HEK293 (cell line): Measurements from ENCODE around the gene EIF2D.

Source experiments
- CTCF ChIA-PET: fragments of 350-600 bp; formaldehyde crosslinking; extraction: SDS; loops from one replicate; lab custom pipeline; 2021; ENCODE audit warnings: antibody characterized with exemption; lab: Yijun Ruan, JAX
- POLR2A ChIA-PET: fragments of 300-600 bp; formaldehyde crosslinking; extraction: SDS; loops from one replicate; lab custom pipeline; 2020; ENCODE audit warnings: antibody characterized with exemption, inconsistent platforms; lab: Yijun Ruan, JAX
- H3K27ac ChIP-seq: fragments of 200-500 bp; sonication (Bioruptor generic); 2 replicates; pipeline ENCODE4 v1.5.1; 2014; ENCODE audit warnings: low read depth, low read length, control low read depth, inconsistent platforms; ENCODE audit errors: extremely low read depth
- H3K36me3 ChIP-seq, 2 experiments: fragments of 200-500 bp in 1 of 2; sonication (Bioruptor generic) in 1 of 2; 1 replicate in 1 of 2; 2 replicates in 1 of 2; pipeline ENCODE4 v1.5.1; 2014 to 2017; ENCODE audit warnings: inconsistent platforms in 2 of 2, low read length in 2 of 2; ENCODE audit not compliant: control insufficient read depth in 2 of 2, insufficient read depth in 1 of 2
- H3K4me1 ChIP-seq: fragments of 200-500 bp; sonication (Bioruptor generic); 2 replicates; pipeline ENCODE4 v1.5.1; 2014; ENCODE audit warnings: mild to moderate bottlenecking, low read length, inconsistent platforms; ENCODE audit not compliant: control insufficient read depth, insufficient read depth
- H3K4me3 ChIP-seq: 2 replicates; pipeline ENCODE4 v1.5.1; 2011; ENCODE audit warnings: low read depth, mild to moderate bottlenecking, control low read depth, low read length, moderate library complexity
- H3K9me3 ChIP-seq: fragments of 200-500 bp; sonication (Bioruptor generic); 2 replicates; pipeline ENCODE4 v1.5.1; 2014; ENCODE audit warnings: low read depth, low read length, inconsistent platforms; ENCODE audit not compliant: control insufficient read depth, insufficient read depth
- GLIS1 ChIP-seq: fragments of 450-650 bp; formaldehyde crosslinking; IDR thresholded peaks from 2 replicates; pipeline ENCODE4 v1.5.1; 2016; ENCODE audit warnings: missing biosample characterization, missing genetic modification characterization
- GLIS2 ChIP-seq: fragments of 450-650 bp; formaldehyde crosslinking; IDR thresholded peaks from 2 replicates; pipeline ENCODE4 v1.5.1; 2016; ENCODE audit warnings: missing biosample characterization, missing genetic modification characterization
- IKZF3 ChIP-seq: fragments of 450-650 bp; IDR thresholded peaks from 2 replicates; pipeline ENCODE4 v1.5.0; 2018; ENCODE audit warnings: missing biosample characterization, mild to moderate bottlenecking, missing genetic modification characterization, moderate library complexity
- KLF8 ChIP-seq: fragments of 450-650 bp; formaldehyde crosslinking; IDR thresholded peaks from 2 replicates; pipeline ENCODE4 v1.5.1; 2016; ENCODE audit warnings: missing biosample characterization, missing genetic modification characterization
- TRIM28 ChIP-seq: IDR thresholded peaks from 2 replicates; pipeline ENCODE4 v1.6.1; 2011; ENCODE audit warnings: low read length, control low read depth, borderline replicate concordance
- WT1 ChIP-seq: fragments of 450-650 bp; formaldehyde crosslinking; IDR thresholded peaks from 2 replicates; pipeline ENCODE4 v1.5.1; 2016; ENCODE audit warnings: missing biosample characterization, missing genetic modification characterization
- ZBTB17 ChIP-seq: fragments of 450-650 bp; formaldehyde crosslinking; IDR thresholded peaks from 2 replicates; pipeline ENCODE4 v1.5.1; 2016; ENCODE audit warnings: missing biosample characterization, missing genetic modification characterization
- ZBTB20 ChIP-seq: fragments of 450-650 bp; formaldehyde crosslinking; IDR thresholded peaks from 2 replicates; pipeline ENCODE4 v1.5.1; 2016; ENCODE audit warnings: missing biosample characterization, missing genetic modification characterization
- ZFP69B ChIP-seq: fragments of 450-650 bp; formaldehyde crosslinking; IDR thresholded peaks from 2 replicates; pipeline ENCODE4 v1.5.1; 2016; ENCODE audit warnings: missing biosample characterization, missing genetic modification characterization
- ZNF10 ChIP-seq: fragments of 450-650 bp; formaldehyde crosslinking; IDR thresholded peaks from 2 replicates; pipeline ENCODE4 v1.5.1; 2017; ENCODE audit warnings: missing biosample characterization, missing genetic modification characterization
- ZNF146 ChIP-seq: fragments of 450-650 bp; formaldehyde crosslinking; IDR thresholded peaks from 2 replicates; pipeline ENCODE4 v1.5.1; 2016; ENCODE audit warnings: missing biosample characterization, missing genetic modification characterization
- ZNF239 ChIP-seq: fragments of 450-650 bp; formaldehyde crosslinking; IDR thresholded peaks from 2 replicates; pipeline ENCODE4 v1.5.1; 2016; ENCODE audit warnings: missing biosample characterization, missing genetic modification characterization
- ZNF324 ChIP-seq: fragments of 450-650 bp; formaldehyde crosslinking; IDR thresholded peaks from 2 replicates; pipeline ENCODE4 v1.5.1; 2016; ENCODE audit warnings: missing biosample characterization, missing genetic modification characterization
- ZNF335 ChIP-seq: fragments of 450-650 bp; formaldehyde crosslinking; conservative IDR thresholded peaks from 2 replicates; pipeline ENCODE4 v1.5.1; 2016; ENCODE audit warnings: missing biosample characterization, missing genetic modification characterization
- ZNF366 ChIP-seq: fragments of 450-650 bp; formaldehyde crosslinking; conservative IDR thresholded peaks from 2 replicates; pipeline ENCODE4 v1.5.1; 2016; ENCODE audit warnings: missing biosample characterization, missing genetic modification characterization
- ZNF398 ChIP-seq: fragments of 450-650 bp; formaldehyde crosslinking; IDR thresholded peaks from 2 replicates; pipeline ENCODE4 v1.5.1; 2017; ENCODE audit warnings: missing biosample characterization, missing genetic modification characterization
- ZNF501 ChIP-seq: fragments of 450-650 bp; formaldehyde crosslinking; IDR thresholded peaks from 2 replicates; pipeline ENCODE4 v1.5.1; 2016; ENCODE audit warnings: missing biosample characterization, missing genetic modification characterization
- ZNF639 ChIP-seq: fragments of 450-650 bp; formaldehyde crosslinking; IDR thresholded peaks from 2 replicates; pipeline ENCODE4 v1.5.1; 2016; ENCODE audit warnings: missing biosample characterization, missing genetic modification characterization
- ZXDB ChIP-seq: fragments of 450-650 bp; formaldehyde crosslinking; IDR thresholded peaks from 2 replicates; pipeline ENCODE4 v1.5.1; 2016; ENCODE audit warnings: missing biosample characterization, missing genetic modification characterization
- TF ChIP-seq, protein P1 (sequence below): fragments of 450-650 bp; formaldehyde crosslinking; IDR thresholded peaks from 2 replicates; pipeline ENCODE4 v1.5.1; 2016; ENCODE audit warnings: missing biosample characterization, missing genetic modification characterization
- TF ChIP-seq, protein P2 (sequence below): fragments of 450-650 bp; formaldehyde crosslinking; IDR thresholded peaks from 2 replicates; pipeline ENCODE4 v1.5.1; 2017; ENCODE audit warnings: missing biosample characterization, mild to moderate bottlenecking, missing genetic modification characterization, moderate library complexity

Gene EIF2D

GRCh38 chr1:206557636-206558473 is 54.4 kb downstream of the EIF2D start:
- peaks cover 0 to 10% of the 10 kb centered on the region in 2 experiments; a peak in 1 of 3 replicates for H3K36me3 ChIP-seq
- 0 out of 2 replicates have a peak, but pooled peaks have one; percentile 12 for TF ChIP-seq ZNF639 (tag by site-specific recombination)
- peak; percentile 76 for TF ChIP-seq GLIS1
- no peak for TF ChIP-seq IKZF3 (tag by site-specific recombination)
- TF ChIP-seq ZBTB17 (tag by site-specific recombination) = no peak
- peak; percentile 93 for TF ChIP-seq WT1
- TF ChIP-seq ZBTB20 (tag by site-specific recombination) = peak; percentile 34
- TF ChIP-seq ZNF10 (tag by site-specific recombination) = peak; percentile 93
- 0 out of 2 replicates have a peak, but pooled peaks have one; percentile 1 for TF ChIP-seq ZNF146 (tag by site-specific recombination)
- TF ChIP-seq, protein P1, sequence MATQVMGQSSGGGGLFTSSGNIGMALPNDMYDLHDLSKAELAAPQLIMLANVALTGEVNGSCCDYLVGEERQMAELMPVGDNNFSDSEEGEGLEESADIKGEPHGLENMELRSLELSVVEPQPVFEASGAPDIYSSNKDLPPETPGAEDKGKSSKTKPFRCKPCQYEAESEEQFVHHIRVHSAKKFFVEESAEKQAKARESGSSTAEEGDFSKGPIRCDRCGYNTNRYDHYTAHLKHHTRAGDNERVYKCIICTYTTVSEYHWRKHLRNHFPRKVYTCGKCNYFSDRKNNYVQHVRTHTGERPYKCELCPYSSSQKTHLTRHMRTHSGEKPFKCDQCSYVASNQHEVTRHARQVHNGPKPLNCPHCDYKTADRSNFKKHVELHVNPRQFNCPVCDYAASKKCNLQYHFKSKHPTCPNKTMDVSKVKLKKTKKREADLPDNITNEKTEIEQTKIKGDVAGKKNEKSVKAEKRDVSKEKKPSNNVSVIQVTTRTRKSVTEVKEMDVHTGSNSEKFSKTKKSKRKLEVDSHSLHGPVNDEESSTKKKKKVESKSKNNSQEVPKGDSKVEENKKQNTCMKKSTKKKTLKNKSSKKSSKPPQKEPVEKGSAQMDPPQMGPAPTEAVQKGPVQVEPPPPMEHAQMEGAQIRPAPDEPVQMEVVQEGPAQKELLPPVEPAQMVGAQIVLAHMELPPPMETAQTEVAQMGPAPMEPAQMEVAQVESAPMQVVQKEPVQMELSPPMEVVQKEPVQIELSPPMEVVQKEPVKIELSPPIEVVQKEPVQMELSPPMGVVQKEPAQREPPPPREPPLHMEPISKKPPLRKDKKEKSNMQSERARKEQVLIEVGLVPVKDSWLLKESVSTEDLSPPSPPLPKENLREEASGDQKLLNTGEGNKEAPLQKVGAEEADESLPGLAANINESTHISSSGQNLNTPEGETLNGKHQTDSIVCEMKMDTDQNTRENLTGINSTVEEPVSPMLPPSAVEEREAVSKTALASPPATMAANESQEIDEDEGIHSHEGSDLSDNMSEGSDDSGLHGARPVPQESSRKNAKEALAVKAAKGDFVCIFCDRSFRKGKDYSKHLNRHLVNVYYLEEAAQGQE (tag by site-specific recombination) = no peak
- TF ChIP-seq, protein P2, sequence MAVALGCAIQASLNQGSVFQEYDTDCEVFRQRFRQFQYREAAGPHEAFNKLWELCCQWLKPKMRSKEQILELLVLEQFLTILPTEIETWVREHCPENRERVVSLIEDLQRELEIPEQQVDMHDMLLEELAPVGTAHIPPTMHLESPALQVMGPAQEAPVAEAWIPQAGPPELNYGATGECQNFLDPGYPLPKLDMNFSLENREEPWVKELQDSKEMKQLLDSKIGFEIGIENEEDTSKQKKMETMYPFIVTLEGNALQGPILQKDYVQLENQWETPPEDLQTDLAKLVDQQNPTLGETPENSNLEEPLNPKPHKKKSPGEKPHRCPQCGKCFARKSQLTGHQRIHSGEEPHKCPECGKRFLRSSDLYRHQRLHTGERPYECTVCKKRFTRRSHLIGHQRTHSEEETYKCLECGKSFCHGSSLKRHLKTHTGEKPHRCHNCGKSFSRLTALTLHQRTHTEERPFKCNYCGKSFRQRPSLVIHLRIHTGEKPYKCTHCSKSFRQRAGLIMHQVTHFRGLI (tag by site-specific recombination) = no peak
- TF ChIP-seq ZXDB (tag by site-specific recombination) = peak; percentile 95
- TF ChIP-seq TRIM28 = no peak
- peak; percentile 74 for TF ChIP-seq ZNF335 (tag by site-specific recombination)
- H3K4me1 ChIP-seq = peaks cover 10% of the 10 kb centered on the region
- ChIA-PET CTCF (interaction anchor here (0.7 to 6.6 kb wide), 4 partner anchors 12 to 503 kb away, joined by 3 to 32 read pairs (median 4); no protein-coding TSS in a partner anchor), POLR2A (no interaction called here)
- H3K9me3 ChIP-seq = no peaks in the 10 kb centered on the region
- H3K4me3 ChIP-seq = peak overlapping the region; percentile 49
- peak overlapping the region; percentile 68; the same call in 1 of the 2 replicates for H3K27ac ChIP-seq

GRCh38 chr1:206556750-206557635 is 55.3 kb downstream of the EIF2D start:
- peak overlapping the region; percentile 49 for H3K4me3 ChIP-seq
- no peaks in the 10 kb centered on the region for H3K9me3 ChIP-seq
- H3K4me1 ChIP-seq = peaks cover 10% of the 10 kb centered on the region
- H3K36me3 ChIP-seq = peaks cover 0 to 6% of the 10 kb centered on the region in 2 experiments; a peak in 1 of 3 replicates
- CTCF ChIA-PET = interaction anchor here (0.7 to 6.6 kb wide), 7 partner anchors 11 to 502 kb away, joined by 3 to 51 read pairs (median 4); no protein-coding TSS in a partner anchor
- POLR2A ChIA-PET = no interaction called here
- H3K27ac ChIP-seq = peak overlapping the region; percentile 68
- no peak for TF ChIP-seq ZNF239 (tag by site-specific recombination)
- no peak for TF ChIP-seq ZNF366 (tag by site-specific recombination)
- TF ChIP-seq GLIS2 (tag by site-specific recombination) = peak; percentile 68
- TF ChIP-seq ZNF324 (tag by site-specific recombination) = no peak
- TF ChIP-seq KLF8 = peak; percentile 55; the same call in 1 of the 2 replicates
- no peak for TF ChIP-seq ZFP69B (tag by site-specific recombination)
- peak; percentile 51 for TF ChIP-seq ZBTB17 (tag by site-specific recombination)
- peak; percentile 54 for TF ChIP-seq ZNF501 (tag by site-specific recombination)
- peak; percentile 66 for TF ChIP-seq ZNF398 (tag by site-specific recombination)
- TF ChIP-seq ZBTB20 (tag by site-specific recombination) = peak; percentile 100
